SIG-M5 (cell line): ENCODE results near the gene KRTAP12-3.
"Not testable (repeated sequence)": the region's sequence is repeated elsewhere in the genome, so short reads cannot be mapped to it uniquely, and the experiment has no call there.

Source experiments
- DNase-seq: peaks from one replicate; lab custom pipeline; 2025; lab: John Stamatoyannopoulos, UW

The KRTAP12-3 gene

DNA sequence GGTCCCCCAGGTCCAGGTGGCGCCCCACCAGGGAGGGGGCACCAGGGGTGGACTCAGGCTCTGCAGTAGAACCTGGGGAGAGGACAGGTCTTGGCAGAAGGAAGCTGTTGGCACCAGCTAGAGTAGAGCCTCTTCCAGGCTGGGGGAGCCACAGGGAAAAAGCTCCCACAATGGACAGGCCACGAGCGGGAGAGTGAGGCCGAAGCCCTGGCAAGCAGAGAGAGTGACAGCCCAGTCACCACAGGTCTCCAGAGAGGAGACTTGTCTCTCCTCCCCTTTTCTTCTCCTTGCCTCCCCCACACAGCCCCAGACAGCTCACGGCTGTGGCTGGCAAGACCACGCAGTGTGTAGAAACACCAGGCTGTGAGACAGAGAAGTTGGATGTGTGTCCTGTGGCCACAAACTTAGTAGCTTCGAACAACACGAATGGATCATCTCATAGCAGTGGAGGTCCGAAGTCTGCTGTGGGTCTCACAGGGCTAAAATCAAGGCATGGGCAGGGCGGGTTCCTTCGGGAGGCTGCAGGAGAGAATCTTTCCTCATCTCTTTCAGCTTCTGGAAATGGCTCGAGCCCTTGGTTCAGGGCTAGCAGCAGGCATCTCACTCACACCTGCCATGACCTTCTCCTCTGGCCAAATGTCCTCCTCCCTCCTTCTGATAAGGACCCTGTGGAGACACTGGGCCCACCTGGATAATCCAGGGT, 6.6 kb upstream of the KRTAP12-3 start:
- DNase-seq, result no peak

DNA sequence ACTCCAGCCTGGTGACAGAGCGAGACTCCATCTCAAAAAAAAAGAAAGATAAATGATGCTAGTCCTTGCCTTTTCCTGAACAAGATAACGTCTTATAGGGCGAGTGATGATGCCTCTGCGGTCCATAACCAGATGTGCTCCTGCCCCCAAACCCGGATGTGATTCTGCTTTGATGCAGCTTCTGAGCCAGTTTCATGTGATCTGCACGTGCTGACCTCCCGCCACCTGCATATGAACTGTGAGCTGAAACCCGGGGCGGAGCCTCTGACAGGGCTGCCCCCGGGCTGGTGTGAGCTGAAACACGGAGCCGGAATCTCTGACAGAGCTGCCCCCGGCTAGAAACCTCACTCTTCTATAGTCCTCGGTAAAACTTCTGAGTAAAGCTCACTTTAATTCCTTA, 4.6 kb upstream of the KRTAP12-3 start:
- no peak for DNase-seq

GRCh38 chr21:44653656-44654575, 3.8 kb upstream of the KRTAP12-3 start:
- no peak for DNase-seq

GRCh38 chr21:44654576-44655175, 3.1 kb upstream of the KRTAP12-3 start, which contains the start of gene KRTAP12-4:
TSS of gene KRTAP12-4 (minus strand) at chr21:44654659. CDS start at chr21:44654614, 45 bp downstream.
- no peak for DNase-seq

DNA sequence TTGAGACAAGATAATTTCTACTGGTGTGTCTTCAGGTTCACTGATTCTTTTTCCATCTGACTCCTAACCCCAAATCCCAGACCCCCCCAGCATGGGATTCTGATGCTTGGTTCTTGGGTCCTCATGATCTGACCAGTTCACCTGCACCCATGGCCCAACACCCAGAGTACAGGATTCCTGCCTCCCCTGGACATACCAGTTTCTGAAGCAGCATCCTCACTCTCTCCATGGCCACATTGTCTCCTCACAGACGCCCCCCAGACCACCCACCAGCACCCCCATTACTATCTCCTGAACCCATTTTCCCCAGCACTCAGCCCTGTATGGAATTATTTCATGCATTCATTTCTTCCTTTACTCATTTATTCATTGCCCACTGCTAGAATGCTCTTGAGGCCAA, 864 bp upstream of the KRTAP12-3 start:
- no peak for DNase-seq

DNA sequence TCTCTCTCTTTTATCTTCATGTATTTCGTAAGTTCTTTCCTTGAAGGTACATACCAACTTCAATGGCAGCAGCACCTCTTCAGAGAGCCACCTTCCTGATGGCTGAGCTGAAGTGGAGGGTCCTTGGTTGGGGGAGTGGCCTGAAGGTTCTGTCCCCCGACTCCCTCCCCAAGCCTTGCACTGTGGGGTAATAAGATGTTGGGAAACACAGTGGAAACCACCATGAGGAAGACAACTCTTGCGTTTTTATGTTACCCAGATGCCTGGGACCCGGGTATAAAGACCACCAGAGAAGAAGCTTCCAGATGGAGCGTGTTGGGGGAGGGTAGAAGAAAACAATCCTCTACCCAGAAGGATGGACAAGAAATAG, 794 bp downstream of the KRTAP12-3 start:
- no peak for DNase-seq

- no peak for DNase-seq
These were observed 1.3 kb downstream of the KRTAP12-3 start for GRCh38 chr21:44658913-44659595.

- not testable (repeated sequence) for DNase-seq
These were observed 3.8 kb downstream of the KRTAP12-3 start for GRCh38 chr21:44661567-44661966.

GRCh38 chr21:44664691-44665090, 7.0 kb downstream of the KRTAP12-3 start:
- DNase-seq, result no peak

- no peak for DNase-seq
These were observed 8.9 kb downstream of the KRTAP12-3 start, which contains the start of gene KRTAP12-2 for GRCh38 chr21:44666401-44667320. TSS of gene KRTAP12-2 (minus strand) at chr21:44666927. CDS start at chr21:44666886, 41 bp downstream.

- no peak for DNase-seq
These were observed 9.9 kb downstream of the KRTAP12-3 start for GRCh38 chr21:44667612-44668011.

DNA sequence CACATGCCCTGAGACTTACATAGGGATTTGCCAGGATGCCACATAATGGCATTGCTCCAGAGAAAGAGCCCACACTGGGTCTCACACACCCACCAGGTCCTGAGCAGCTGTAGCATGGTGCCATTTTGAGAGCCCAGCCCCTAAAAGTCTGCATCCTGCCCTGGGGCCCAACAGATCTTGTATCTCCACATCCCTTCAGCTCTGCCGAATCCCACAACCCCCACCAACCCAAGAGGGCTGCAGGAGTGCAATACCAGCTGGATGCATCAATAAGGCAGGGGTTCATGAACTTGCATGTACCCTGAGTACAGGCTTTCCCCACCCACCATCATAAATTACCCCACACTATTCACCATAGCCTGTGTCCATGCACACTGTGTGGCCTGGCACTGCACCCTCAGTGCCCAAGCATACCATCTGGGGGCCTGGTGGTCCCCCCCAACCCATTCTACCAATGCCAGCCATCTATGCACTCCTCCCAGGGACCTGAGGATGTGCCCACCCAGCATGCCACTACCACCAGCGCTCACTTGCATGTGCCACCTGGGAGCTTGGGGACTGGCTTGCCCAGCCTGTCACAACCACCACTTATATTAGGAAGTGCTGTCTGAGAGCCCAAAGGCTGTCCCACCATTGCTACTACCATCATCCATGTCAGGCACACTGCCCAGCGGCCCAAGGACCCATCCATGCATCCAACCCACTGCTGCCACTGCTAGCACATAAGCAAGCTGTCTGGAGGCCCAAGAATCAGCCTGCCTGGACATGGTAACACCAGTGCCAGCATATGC, 13.1 kb downstream of the KRTAP12-3 start:
- DNase-seq, result no peak

DNA sequence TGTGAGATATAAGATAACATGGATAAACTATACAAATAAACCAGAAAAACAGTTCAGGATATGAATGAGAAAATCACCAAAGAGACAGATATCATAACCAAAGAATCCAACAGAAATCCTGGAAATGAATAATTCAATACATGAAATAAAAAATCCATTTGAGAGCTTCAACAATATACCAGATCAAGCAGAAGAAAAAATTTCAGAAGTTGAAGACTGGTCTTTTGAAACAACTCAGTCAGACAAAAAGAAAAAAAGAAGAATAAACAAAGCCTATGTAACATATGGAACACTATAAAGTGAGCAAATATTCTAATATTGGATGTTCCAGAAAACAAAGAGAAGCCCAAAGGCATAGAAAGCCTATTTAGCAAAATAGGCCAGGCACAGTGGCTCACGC, 14.2 kb downstream of the KRTAP12-3 start:
- DNase-seq, result no peak

- DNase-seq, result no peak
These were observed 20.1 kb downstream of the KRTAP12-3 start for GRCh38 chr21:44677881-44678280.

DNA sequence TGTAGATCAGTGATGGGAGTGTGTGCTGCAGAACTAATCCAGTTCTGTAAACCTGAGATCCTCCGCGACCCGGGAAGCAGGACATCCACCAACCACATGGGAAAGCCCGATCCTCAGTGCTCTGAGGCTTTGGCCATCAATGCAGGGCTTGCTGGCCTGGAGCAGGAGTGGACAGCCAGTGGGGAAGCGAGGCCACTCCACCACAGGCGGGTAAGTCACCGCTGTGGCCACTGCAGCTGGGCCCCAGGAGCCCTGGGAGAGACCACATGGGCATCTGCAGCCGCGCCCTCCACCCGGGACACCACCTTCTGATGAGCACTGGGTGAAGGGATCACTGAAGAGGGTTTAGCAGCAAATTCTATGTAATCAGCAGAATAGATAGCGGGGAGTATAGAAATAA, 23.4 kb downstream of the KRTAP12-3 start:
- no peak for DNase-seq

- no peak for DNase-seq
These were observed 24.3 kb downstream of the KRTAP12-3 start, which contains the start of gene KRTAP12-1 for GRCh38 chr21:44681861-44682579. TSS of gene KRTAP12-1 (minus strand) at chr21:44682163. CDS start at chr21:44682123, 40 bp downstream.

DNA sequence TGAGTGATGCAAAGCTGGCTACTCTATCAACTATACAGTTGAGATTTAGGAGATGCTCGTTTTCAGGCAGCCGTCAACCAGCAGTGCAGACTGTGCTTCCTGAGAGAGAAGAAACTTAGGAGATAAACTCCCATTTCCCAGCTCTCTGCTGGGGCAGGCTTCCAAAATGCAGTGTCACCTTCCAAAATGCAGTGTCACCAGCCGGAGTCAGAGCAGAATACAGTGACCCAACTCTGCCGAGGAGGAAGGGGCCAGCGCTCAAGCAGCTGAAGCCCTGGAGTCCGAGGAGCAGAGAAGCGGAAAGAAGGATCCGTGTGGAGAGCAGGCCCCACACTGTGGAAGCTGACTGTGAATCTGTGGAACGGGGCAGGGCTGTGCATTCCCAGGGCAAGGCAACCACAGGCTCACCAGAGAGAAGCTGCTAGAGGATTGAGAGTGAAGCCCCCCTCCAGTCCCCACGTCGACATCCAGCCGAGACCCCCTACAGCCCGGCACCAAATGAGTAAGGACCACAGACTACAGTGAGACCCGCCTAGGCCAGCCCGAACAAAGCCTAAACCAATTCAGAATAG, 24.9 kb downstream of the KRTAP12-3 start:
- no peak for DNase-seq

DNA sequence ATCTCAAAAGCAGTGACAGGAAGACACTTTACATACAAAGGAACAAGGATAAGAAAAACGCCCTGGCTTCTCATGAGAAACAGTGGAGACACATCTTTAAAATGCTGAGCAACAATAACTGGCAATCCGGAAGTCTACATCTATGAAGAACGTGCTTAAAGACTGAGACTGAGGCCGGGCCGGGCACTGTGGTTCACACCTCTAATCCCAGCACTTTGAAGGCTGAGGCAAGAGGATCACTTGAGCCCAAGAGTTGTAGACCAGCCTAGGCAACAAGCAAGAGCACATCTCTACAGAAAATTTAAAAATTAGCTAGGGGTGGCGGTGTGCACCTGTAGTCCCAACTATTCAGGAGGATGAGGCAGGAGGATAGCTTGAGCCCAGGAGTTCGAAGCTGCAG, 26.3 kb downstream of the KRTAP12-3 start:
- DNase-seq, result no peak

DNA sequence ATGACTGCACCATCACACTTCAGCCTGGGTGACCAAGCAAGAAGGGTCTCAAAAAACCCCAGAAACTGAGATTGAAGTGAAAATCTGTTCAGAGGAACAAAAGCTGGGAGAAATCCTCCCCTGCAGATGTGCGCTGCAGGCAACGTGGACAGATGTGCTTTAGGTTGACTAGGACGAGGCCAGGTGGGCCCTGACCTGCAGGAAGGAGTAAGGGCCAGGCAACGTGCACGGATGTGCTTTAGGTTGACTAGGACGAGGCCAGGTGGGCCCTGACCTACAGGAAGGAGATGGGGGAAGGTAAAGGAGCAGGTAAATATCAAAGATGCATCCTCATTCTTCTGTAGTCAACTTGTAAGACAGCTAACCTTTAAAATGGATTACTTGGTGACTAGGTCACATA, 26.8 kb downstream of the KRTAP12-3 start:
- no peak for DNase-seq
